Nephron progenitor cell (in vitro differentiated cells): ENCODE measurements around the gene TRPM1.

ENCODE experiments used
- DNase-seq: peaks from one replicate; pipeline ENCODE4 v3.0.0; 2021
- H3K27ac Mint-ChIP-seq: 2 replicates; pipeline ENCODE4 v1.8.0; 2021; ENCODE audit warnings: mild to moderate bottlenecking, moderate library complexity, mixed read lengths
- H3K27me3 Mint-ChIP-seq: 2 replicates; pipeline ENCODE4 v1.8.0; 2021; ENCODE audit warnings: mild to moderate bottlenecking, low read depth, mixed read lengths; ENCODE audit not compliant: poor library complexity
- H3K36me3 Mint-ChIP-seq: 2 replicates; pipeline ENCODE4 v1.8.0; 2021; ENCODE audit warnings: low read depth, mixed read lengths
- H3K4me1 Mint-ChIP-seq: 2 replicates; pipeline ENCODE4 v1.8.0; 2021; ENCODE audit warnings: mixed read lengths
- H3K4me3 Mint-ChIP-seq: 2 replicates; pipeline ENCODE4 v1.8.0; 2021; ENCODE audit warnings: mild to moderate bottlenecking, moderate library complexity, mixed read lengths
- H3K9me3 Mint-ChIP-seq: 2 replicates; pipeline ENCODE4 v1.8.0; 2021; ENCODE audit warnings: mild to moderate bottlenecking, moderate library complexity, mixed read lengths
- TF ChIP-seq, protein P1 (sequence below): fragments of 200-600 bp; sonication (generic); IDR thresholded peaks from 2 replicates; pipeline ENCODE4 v1.5.0; 2021; ENCODE audit warnings: antibody characterized with exemption

The TRPM1 gene

DNA sequence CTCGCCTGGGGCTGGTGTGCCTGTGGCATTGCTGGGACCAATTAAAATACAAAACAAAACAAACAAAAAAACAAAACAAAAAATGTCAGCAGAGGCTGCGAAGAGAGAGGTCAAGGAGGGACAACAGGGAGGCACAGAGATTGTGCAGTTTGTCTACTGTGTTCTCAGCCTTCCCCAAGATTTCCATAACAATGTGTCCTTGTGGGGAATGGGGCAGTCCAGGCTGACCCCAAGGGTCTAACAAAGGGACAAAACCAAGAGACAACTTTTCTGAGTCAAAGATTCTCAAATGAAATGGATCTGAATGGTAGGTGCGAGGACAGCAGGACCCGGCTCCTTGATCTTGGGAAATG is 46.4 kb upstream of the TRPM1 start:
- H3K4me1 Mint-ChIP-seq: peaks cover 25% of the 10 kb centered on the region
- H3K27ac Mint-ChIP-seq: no peak overlapping the region
- TF ChIP-seq, protein P1, sequence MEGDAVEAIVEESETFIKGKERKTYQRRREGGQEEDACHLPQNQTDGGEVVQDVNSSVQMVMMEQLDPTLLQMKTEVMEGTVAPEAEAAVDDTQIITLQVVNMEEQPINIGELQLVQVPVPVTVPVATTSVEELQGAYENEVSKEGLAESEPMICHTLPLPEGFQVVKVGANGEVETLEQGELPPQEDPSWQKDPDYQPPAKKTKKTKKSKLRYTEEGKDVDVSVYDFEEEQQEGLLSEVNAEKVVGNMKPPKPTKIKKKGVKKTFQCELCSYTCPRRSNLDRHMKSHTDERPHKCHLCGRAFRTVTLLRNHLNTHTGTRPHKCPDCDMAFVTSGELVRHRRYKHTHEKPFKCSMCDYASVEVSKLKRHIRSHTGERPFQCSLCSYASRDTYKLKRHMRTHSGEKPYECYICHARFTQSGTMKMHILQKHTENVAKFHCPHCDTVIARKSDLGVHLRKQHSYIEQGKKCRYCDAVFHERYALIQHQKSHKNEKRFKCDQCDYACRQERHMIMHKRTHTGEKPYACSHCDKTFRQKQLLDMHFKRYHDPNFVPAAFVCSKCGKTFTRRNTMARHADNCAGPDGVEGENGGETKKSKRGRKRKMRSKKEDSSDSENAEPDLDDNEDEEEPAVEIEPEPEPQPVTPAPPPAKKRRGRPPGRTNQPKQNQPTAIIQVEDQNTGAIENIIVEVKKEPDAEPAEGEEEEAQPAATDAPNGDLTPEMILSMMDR: no peak
- no peaks in the 10 kb centered on the region for H3K36me3 Mint-ChIP-seq
- H3K4me3 Mint-ChIP-seq: no peak overlapping the region
- peaks cover 6% of the 10 kb centered on the region for H3K27me3 Mint-ChIP-seq
- no peaks in the 10 kb centered on the region for H3K9me3 Mint-ChIP-seq
- no peak for DNase-seq

DNA sequence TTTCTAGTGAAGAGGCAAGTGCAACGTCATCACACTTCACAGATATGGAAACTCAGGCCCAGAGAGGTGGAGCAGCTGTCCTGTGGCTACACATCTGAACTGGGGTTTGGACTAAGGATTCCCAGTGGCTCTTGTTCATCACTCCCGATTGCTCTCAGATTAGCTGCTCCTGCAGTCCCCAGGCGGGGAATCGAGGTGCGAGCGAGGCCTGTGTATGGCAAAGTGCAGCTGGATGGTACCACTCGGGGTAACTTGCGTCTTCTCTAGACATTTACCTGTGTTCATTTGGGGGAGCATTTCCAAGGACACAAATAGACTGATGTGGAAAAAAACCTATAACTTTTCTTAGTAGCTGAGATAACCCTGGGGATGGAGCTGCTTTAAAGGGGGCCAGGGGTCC is 45.9 kb upstream of the TRPM1 start:
- TF ChIP-seq, protein P1: no peak

DNA sequence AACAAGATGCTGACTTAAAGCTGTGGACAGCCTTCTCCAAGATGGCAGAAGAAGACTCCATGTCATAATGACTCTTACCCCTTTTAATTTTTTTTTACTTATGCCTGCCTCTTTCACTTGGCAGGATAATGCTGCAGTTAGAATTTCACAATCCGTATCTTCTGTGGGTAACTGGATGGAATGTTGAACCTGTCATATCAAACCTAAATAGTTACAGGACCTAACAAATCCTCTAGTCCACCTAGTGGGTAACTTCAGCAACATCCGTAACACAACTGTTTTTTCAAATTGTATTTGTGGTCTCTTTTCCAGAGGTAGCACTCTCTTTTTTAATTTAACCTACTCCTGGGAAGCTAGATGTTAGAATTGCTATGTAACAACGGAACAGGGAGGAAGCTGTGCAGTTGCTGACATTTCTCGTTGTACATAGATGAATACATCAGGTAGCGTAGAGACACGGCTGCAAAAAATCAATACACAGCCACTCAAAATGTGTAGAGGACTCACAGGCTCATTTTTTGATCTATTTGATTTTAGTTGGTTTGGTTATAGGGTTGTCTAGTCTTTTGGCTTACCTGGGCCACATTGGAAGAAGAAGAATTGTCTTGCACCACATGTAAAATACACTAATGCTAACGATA is 43.9 kb upstream of the TRPM1 start:
- Mint-ChIP-seq H3K36me3 (no peaks in the 10 kb centered on the region), H3K27me3 (peaks cover 6% of the 10 kb centered on the region), H3K4me1 (peaks cover 20% of the 10 kb centered on the region), H3K27ac (no peak overlapping the region), H3K9me3 (no peaks in the 10 kb centered on the region), H3K4me3 (no peak overlapping the region)
- DNase-seq: no peak
- TF ChIP-seq, protein P1: no peak

More for the DNA sequence above, 45.9 kb upstream of the TRPM1 start:
- Mint-ChIP-seq H3K4me1 (peaks cover 25% of the 10 kb centered on the region), H3K9me3 (no peaks in the 10 kb centered on the region), H3K4me3 (no peak overlapping the region), H3K27me3 (peaks cover 6% of the 10 kb centered on the region), H3K27ac (no peak overlapping the region), H3K36me3 (no peaks in the 10 kb centered on the region)
- no peak for DNase-seq

DNA sequence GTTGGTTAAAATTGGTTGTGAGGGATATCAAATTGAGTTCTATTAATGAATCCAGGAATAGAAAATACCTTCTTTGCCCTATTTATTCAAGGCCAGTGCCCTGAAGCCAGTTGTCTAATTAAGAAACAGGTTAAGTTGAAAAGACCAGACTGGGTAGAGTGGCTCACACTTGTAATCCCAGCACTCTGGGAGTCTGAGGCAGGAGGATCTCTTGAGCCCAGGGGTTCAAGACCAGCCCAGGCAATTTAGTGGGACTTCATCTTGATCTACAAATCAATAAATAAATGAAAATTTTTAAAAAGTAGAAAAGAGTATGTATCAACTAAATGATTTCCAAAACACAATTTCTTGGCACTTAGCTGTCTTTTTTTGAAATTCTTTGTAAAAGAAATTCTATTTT is 40.3 kb upstream of the TRPM1 start:
- H3K4me3 Mint-ChIP-seq: no peak overlapping the region
- H3K4me1 Mint-ChIP-seq: peaks cover 4% of the 10 kb centered on the region
- H3K27ac Mint-ChIP-seq: no peak overlapping the region
- TF ChIP-seq, protein P1: no peak
- H3K9me3 Mint-ChIP-seq: peaks cover 6% of the 10 kb centered on the region
- H3K36me3 Mint-ChIP-seq: no peaks in the 10 kb centered on the region
- no peaks in the 10 kb centered on the region for H3K27me3 Mint-ChIP-seq
- no peak for DNase-seq

DNA sequence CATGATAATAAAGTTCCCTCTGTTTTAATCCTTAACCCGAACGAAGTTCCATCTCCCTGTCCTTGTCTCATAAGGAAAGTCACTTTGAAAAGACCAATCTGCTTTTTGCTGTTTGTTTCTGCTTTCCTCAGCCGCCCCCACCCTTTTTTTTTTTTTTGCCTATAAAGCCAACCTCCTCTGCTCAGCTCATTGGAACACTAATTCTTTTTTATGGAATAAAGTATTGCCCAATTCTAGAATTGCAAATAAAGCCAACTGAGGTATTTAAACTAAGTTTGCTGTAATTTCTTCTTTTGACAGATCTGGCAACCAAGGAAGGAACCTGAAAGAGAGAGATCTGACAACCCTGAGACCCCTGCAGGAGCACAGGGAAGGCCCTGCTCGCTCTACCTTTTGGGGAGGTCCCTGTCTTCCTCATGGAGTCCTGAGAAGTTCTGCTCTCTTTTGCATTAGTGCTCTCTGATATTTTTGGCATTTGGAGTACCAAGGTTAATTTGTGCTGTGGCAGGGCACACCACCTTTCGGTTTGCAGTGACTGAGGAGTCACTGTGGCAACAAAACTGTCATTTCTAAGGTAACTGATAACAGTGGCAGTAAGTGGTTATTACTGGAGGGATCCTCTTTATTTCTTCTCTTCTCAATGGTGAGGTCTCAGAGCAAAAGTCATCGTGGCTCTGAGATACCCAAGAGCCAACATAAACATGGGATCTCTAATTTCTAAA is 35.2 kb upstream of the TRPM1 start:
- Mint-ChIP-seq H3K36me3 (peaks cover 4% of the 10 kb centered on the region), H3K4me3 (no peak overlapping the region), H3K4me1 (peaks cover 15% of the 10 kb centered on the region), H3K27me3 (no peaks in the 10 kb centered on the region), H3K9me3 (peaks cover 37% of the 10 kb centered on the region), H3K27ac (no peak overlapping the region)
- DNase-seq: no peak
- TF ChIP-seq, protein P1: no peak

DNA sequence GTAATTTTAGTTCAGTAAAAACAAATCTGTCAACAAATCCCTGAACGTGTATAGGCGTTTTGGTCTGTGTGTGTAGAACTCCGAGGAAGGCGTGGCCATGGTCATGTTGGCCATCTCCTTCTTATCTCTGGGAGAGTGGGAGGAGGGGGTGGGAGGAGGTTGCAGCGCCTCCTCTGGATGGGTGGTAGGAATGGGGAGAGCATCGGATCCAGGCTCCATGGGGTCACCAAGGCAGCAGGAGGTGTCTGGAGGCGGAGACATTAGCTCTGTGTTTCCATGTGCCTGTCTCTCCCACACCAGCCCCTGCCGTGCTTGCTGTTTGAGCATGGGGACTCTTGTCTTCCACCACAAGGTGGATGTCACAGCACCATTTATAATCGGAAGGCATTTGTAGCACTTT is 34.5 kb upstream of the TRPM1 start:
- Mint-ChIP-seq H3K4me3 (no peak overlapping the region), H3K36me3 (peaks cover 4% of the 10 kb centered on the region), H3K4me1 (peaks cover 21% of the 10 kb centered on the region), H3K27ac (no peak overlapping the region), H3K27me3 (no peaks in the 10 kb centered on the region), H3K9me3 (peaks cover 37% of the 10 kb centered on the region)
- TF ChIP-seq, protein P1: no peak
- DNase-seq: no peak
